H9 (cell line): Measurements from ENCODE around the gene TRAPPC4. TPM values are rescaled to one million over a fixed set of nuclear protein-coding genes. Genes with fewer than 3 reads are reported as not detected.

Experiments used
- DNase-seq: peaks from one replicate; pipeline ENCODE4 v3.0.0-alpha.2; 2017
- H2AFZ ChIP-seq: one replicate; pipeline ENCODE4 v1.6.1; 2013; ENCODE audit warnings: mild to moderate bottlenecking, low read length, control low read depth, moderate library complexity
- H2AK5ac ChIP-seq: 2 replicates; pipeline ENCODE4 v1.6.1; 2013; ENCODE audit warnings: low read length, control low read depth, mixed read lengths; ENCODE audit not compliant: insufficient read length
- H2BK120ac ChIP-seq: one replicate; pipeline ENCODE4 v1.6.1; 2013; ENCODE audit warnings: low read depth, mild to moderate bottlenecking, low read length, control low read depth, inconsistent platforms; ENCODE audit not compliant: poor library complexity, severe bottlenecking
- H2BK12ac ChIP-seq: 2 replicates; pipeline ENCODE4 v1.6.1; 2013; ENCODE audit warnings: low read length, control low read depth, mixed read lengths, low read depth; ENCODE audit not compliant: insufficient read length
- H2BK15ac ChIP-seq: 2 replicates; pipeline ENCODE4 v1.6.1; 2013; ENCODE audit warnings: low read depth, low read length, control low read depth
- H2BK20ac ChIP-seq: one replicate; pipeline ENCODE4 v1.6.1; 2013; ENCODE audit warnings: low read depth, mild to moderate bottlenecking, low read length, control low read depth, inconsistent platforms; ENCODE audit not compliant: poor library complexity, severe bottlenecking
- H2BK5ac ChIP-seq: 2 replicates; pipeline ENCODE4 v1.6.1; 2013; ENCODE audit warnings: low read length, control low read depth, mixed read lengths; ENCODE audit not compliant: insufficient read length
- H3K14ac ChIP-seq: 2 replicates; pipeline ENCODE4 v1.6.1; 2013; ENCODE audit warnings: low read length, control low read depth; ENCODE audit not compliant: insufficient read depth
- H3K18ac ChIP-seq: 2 replicates; pipeline ENCODE4 v1.6.1; 2013; ENCODE audit warnings: low read depth, mild to moderate bottlenecking, mixed read lengths, low read length, control low read depth; ENCODE audit not compliant: insufficient read length
- H3K23ac ChIP-seq: 2 replicates; pipeline ENCODE4 v1.6.1; 2013; ENCODE audit warnings: low read length, control low read depth, mixed read lengths, low read depth; ENCODE audit not compliant: insufficient read length
- H3K23me2 ChIP-seq: 2 replicates; pipeline ENCODE4 v1.6.1; 2013; ENCODE audit warnings: low read depth, mild to moderate bottlenecking, mixed read lengths, low read length, control low read depth; ENCODE audit not compliant: insufficient read length, poor library complexity, severe bottlenecking
- H3K27ac ChIP-seq: 2 replicates; pipeline ENCODE4 v1.5.1; 2013; ENCODE audit warnings: low read length, control low read depth, mixed read lengths, low read depth; ENCODE audit not compliant: insufficient read length
- H3K27me3 ChIP-seq: 2 replicates; pipeline ENCODE4 v1.6.1; 2013; ENCODE audit warnings: low read length, control low read depth, inconsistent platforms; ENCODE audit not compliant: insufficient read depth
- H3K4ac ChIP-seq: 2 replicates; pipeline ENCODE4 v1.6.1; 2013; ENCODE audit warnings: low read depth, mild to moderate bottlenecking, control low read depth, inconsistent platforms, low read length, moderate library complexity
- H3K4me1 ChIP-seq: 2 replicates; pipeline ENCODE4 v1.6.1; 2013; ENCODE audit warnings: low read length, control low read depth, inconsistent platforms; ENCODE audit not compliant: insufficient read depth
- H3K4me2 ChIP-seq: 2 replicates; pipeline ENCODE4 v1.6.1; 2013; ENCODE audit warnings: low read length, control low read depth, mixed read lengths; ENCODE audit not compliant: insufficient read length, insufficient read depth
- H3K56ac ChIP-seq: 2 replicates; pipeline ENCODE4 v1.6.1; 2013; ENCODE audit warnings: low read depth, mild to moderate bottlenecking, mixed read lengths, low read length, control low read depth; ENCODE audit not compliant: insufficient read length
- H3K79me1 ChIP-seq: 2 replicates; pipeline ENCODE4 v1.6.1; 2013; ENCODE audit warnings: low read depth, mild to moderate bottlenecking, moderate library complexity, low read length, control low read depth, inconsistent platforms; ENCODE audit not compliant: insufficient read depth, poor library complexity, severe bottlenecking
- H3K79me2 ChIP-seq: 2 replicates; pipeline ENCODE4 v1.6.1; 2013; ENCODE audit warnings: low read length, control low read depth, inconsistent platforms; ENCODE audit not compliant: insufficient read depth
- H3K9ac ChIP-seq: 2 replicates; pipeline ENCODE4 v1.6.1; 2013; ENCODE audit warnings: low read length, control low read depth, mixed read lengths; ENCODE audit not compliant: insufficient read length; ENCODE audit errors: extremely low read depth
- H3K9me3 ChIP-seq: one replicate; pipeline ENCODE4 v1.6.1; 2013; ENCODE audit warnings: low read depth, low read length, inconsistent platforms; ENCODE audit not compliant: control insufficient read depth
- H3T11ph ChIP-seq: one replicate; pipeline ENCODE4 v1.6.1; 2013; ENCODE audit warnings: mild to moderate bottlenecking, low read length, control low read depth, inconsistent platforms
- H4K20me1 ChIP-seq: one replicate; pipeline ENCODE4 v1.6.1; 2013; ENCODE audit not compliant: control insufficient read depth, insufficient read length, insufficient read depth
- H4K5ac ChIP-seq: 2 replicates; pipeline ENCODE4 v1.6.1; 2013; ENCODE audit warnings: low read depth, mild to moderate bottlenecking, mixed read lengths, low read length, control low read depth; ENCODE audit not compliant: insufficient read length
- H4K8ac ChIP-seq: replicated peaks from 2 replicates; pipeline ENCODE4 v1.6.1; 2013; ENCODE audit warnings: low read length, control low read depth, mixed read lengths, low read depth; ENCODE audit not compliant: insufficient read length
- H4K91ac ChIP-seq: 2 replicates; pipeline ENCODE4 v1.6.1; 2013; ENCODE audit warnings: low read depth, mild to moderate bottlenecking, moderate library complexity, mixed read lengths, low read length, control low read depth; ENCODE audit not compliant: insufficient read length
- H3K27ac Mint-ChIP-seq, 3 experiments: 2 replicates in 2 of 3; 3 replicates in 1 of 3; pipeline ENCODE4 v1.8.0; 2020 to 2021; ENCODE audit warnings: mixed read lengths in 3 of 3, mild to moderate bottlenecking in 1 of 3, moderate library complexity in 1 of 3
- H3K27me3 Mint-ChIP-seq: 2 replicates; pipeline ENCODE4 v1.8.0; 2021; ENCODE audit warnings: low read depth, mild to moderate bottlenecking, moderate library complexity, mixed read lengths
- H3K36me3 Mint-ChIP-seq, 3 experiments: 2 replicates in 2 of 3; 3 replicates in 1 of 3; pipeline ENCODE4 v1.8.0; 2020 to 2021; ENCODE audit warnings: low read depth in 3 of 3, mixed read lengths in 3 of 3; ENCODE audit not compliant: insufficient read depth in 1 of 3
- H3K4me1 Mint-ChIP-seq, 2 experiments: 2 replicates each; pipeline ENCODE4 v1.8.0; 2020; ENCODE audit warnings: mixed read lengths in 2 of 2
- H3K4me3 Mint-ChIP-seq, 2 experiments: 2 replicates in 1 of 2; 3 replicates in 1 of 2; pipeline ENCODE4 v1.8.0; 2020 to 2021; ENCODE audit warnings: mild to moderate bottlenecking in 2 of 2, mixed read lengths in 2 of 2, moderate library complexity in 1 of 2
- H3K9me3 Mint-ChIP-seq, 2 experiments: 2 replicates in 1 of 2; 3 replicates in 1 of 2; pipeline ENCODE4 v1.8.0; 2020; ENCODE audit warnings: mild to moderate bottlenecking in 2 of 2, mixed read lengths in 2 of 2, moderate library complexity in 1 of 2
- WGBS: extraction: QIAGEN DNeasy Blood & Tissue Kit; methylation state at CpG from one replicate; pipeline ENCODE4 v1.1.7; 2013; ENCODE audit warnings: missing lambda C conversion rate, low lambda C conversion rate, mixed read lengths; ENCODE audit not compliant: insufficient read length; ENCODE audit errors: extremely low coverage; 5-methylcytosine and 5-hydroxymethylcytosine counted together
- total RNA-seq: library from RNA; stranded (reverse); gene quantifications from 2 replicates; pipeline ENCODE4 v1.2.1, GENCODE V29; 2021
- TF ChIP-seq, protein P1 (sequence below): fragments of 200-600 bp; sonication (generic); conservative IDR thresholded peaks from 3 replicates; pipeline ENCODE4 v1.8.0; 2021; ENCODE audit warnings: antibody characterized with exemption, mild to moderate bottlenecking

Gene TRAPPC4
- total RNA-seq, 1 experiment from 2014 or later, result 82.8 TPM

DNA sequence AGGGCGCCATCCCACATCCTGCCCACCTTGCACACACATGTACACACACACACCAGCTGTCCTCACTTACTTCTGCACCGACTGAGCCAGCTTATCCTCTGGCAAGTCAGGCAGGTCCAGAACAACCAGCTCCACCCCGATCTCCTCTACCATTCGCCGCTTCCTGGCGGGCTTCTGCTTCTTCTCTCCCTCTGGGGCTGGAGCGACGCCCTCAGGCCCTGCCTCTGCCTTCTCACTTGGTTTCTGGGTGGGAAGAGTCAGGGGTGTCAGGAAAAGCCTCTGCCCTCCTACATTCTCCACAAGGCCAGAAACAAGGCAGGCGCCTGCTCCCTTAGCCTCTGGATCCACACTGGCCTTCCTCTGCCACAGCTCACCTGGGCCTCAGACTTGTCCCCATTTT is 30.1 kb downstream of the TRAPPC4 start:
- H3K79me1 ChIP-seq, result no peaks in the 10 kb centered on the region
- WGBS, result no CpG with 5 or more reads among the region's 9 CpGs
- H3K27ac ChIP-seq, result no peak overlapping the region
- no peak overlapping the region for H3K23ac ChIP-seq
- H2BK5ac ChIP-seq, result no peak overlapping the region
- H3K9ac ChIP-seq, result no peak overlapping the region
- no peaks in the 10 kb centered on the region for H3K9me3 Mint-ChIP-seq
- no peaks in the 10 kb centered on the region for H3K9me3 ChIP-seq
- H2BK120ac ChIP-seq, result no peak overlapping the region
- H2BK15ac ChIP-seq, result no peak overlapping the region
- DNase-seq, result no peak
- H3K14ac ChIP-seq, result no peak overlapping the region
- no peak overlapping the region for H3K56ac ChIP-seq
- no peak overlapping the region for H2AFZ ChIP-seq
- no peaks in the 10 kb centered on the region for H3K4me1 ChIP-seq
- TF ChIP-seq, protein P1, sequence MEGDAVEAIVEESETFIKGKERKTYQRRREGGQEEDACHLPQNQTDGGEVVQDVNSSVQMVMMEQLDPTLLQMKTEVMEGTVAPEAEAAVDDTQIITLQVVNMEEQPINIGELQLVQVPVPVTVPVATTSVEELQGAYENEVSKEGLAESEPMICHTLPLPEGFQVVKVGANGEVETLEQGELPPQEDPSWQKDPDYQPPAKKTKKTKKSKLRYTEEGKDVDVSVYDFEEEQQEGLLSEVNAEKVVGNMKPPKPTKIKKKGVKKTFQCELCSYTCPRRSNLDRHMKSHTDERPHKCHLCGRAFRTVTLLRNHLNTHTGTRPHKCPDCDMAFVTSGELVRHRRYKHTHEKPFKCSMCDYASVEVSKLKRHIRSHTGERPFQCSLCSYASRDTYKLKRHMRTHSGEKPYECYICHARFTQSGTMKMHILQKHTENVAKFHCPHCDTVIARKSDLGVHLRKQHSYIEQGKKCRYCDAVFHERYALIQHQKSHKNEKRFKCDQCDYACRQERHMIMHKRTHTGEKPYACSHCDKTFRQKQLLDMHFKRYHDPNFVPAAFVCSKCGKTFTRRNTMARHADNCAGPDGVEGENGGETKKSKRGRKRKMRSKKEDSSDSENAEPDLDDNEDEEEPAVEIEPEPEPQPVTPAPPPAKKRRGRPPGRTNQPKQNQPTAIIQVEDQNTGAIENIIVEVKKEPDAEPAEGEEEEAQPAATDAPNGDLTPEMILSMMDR, result no peak
- no peaks in the 10 kb centered on the region for H3K79me2 ChIP-seq
- no peak overlapping the region for H2BK12ac ChIP-seq
- H3K4me2 ChIP-seq, result no peak overlapping the region
- peaks cover 2 to 13% of the 10 kb centered on the region in 2 experiments; a peak in 3 of 4 replicates for H3K4me1 Mint-ChIP-seq
- peaks cover 71 to 94% (median 83%) of the 10 kb centered on the region in 3 experiments for H3K36me3 Mint-ChIP-seq
- H3K27me3 ChIP-seq, result no peaks in the 10 kb centered on the region
- H3K27ac Mint-ChIP-seq, result no peak overlapping the region; a peak in 1 of 7 replicates
- H3K23me2 ChIP-seq, result no peaks in the 10 kb centered on the region
- H3K4ac ChIP-seq, result no peak overlapping the region
- no peak overlapping the region for H4K8ac ChIP-seq
- H3K18ac ChIP-seq, result no peak overlapping the region
- no peak overlapping the region for H3T11ph ChIP-seq
- no peak overlapping the region for H2AK5ac ChIP-seq
- no peaks in the 10 kb centered on the region for H4K20me1 ChIP-seq
- H3K4me3 Mint-ChIP-seq, result no peak overlapping the region; a peak in 1 of 5 replicates
- H4K91ac ChIP-seq, result no peak overlapping the region
- no peak overlapping the region for H4K5ac ChIP-seq
- H2BK20ac ChIP-seq, result no peak overlapping the region
- H3K27me3 Mint-ChIP-seq, result no peaks in the 10 kb centered on the region
